HG02981 (cell line): ENCODE results near the gene CCNF.
A peak's percentile ranks its signal among the peaks of the same experiment; 100 is the strongest.
"Not testable (repeated sequence)": the region's sequence is repeated elsewhere in the genome, so short reads cannot be mapped to it uniquely, and the experiment has no call there.

Experiments used
- ATAC-seq: cut with Tn5 transposase; IDR thresholded peaks from one replicate; pipeline ENCODE4 v1.9.1; 2021; ENCODE audit warnings: mild to moderate bottlenecking, moderate library complexity; ENCODE audit not compliant: unreplicated experiment

The CCNF gene

GRCh38 chr16:2471016-2471652 is 41.9 kb downstream of the CCNF start, which contains the start of gene NTN3:
NTN3 (plus strand) TSS chr16:2471297; CDS start chr16:2471702, 405 bp downstream.
- ATAC-seq, result no peak

- no peak for ATAC-seq
Observed at GRCh38 chr16:2471653-2472487, 42.6 kb downstream of the CCNF start.

GRCh38 chr16:2472488-2472864 is 43.2 kb downstream of the CCNF start:
- no peak for ATAC-seq

- no peak for ATAC-seq
Observed at GRCh38 chr16:2472885-2473445, 43.7 kb downstream of the CCNF start.

GRCh38 chr16:2473446-2473926 is 44.2 kb downstream of the CCNF start:
- no peak for ATAC-seq

- ATAC-seq, result peak; percentile 9
Observed at GRCh38 chr16:2473999-2474876, 45.0 kb downstream of the CCNF start.

- peak; percentile 44 for ATAC-seq
Observed at GRCh38 chr16:2474877-2475412, 45.7 kb downstream of the CCNF start, which contains the start of gene TBC1D24. TBC1D24 (plus strand) TSS chr16:2475127; CDS start chr16:2496149, 21,022 bp downstream.

- peak; percentile 17 for ATAC-seq
Observed at GRCh38 chr16:2475413-2476344, 46.4 kb downstream of the CCNF start.

GRCh38 chr16:2476345-2476720 is 47.1 kb downstream of the CCNF start:
- no peak for ATAC-seq

- ATAC-seq, result no peak
Observed at GRCh38 chr16:2476741-2477140, 47.5 kb downstream of the CCNF start.

- no peak for ATAC-seq
Observed at GRCh38 chr16:2477327-2477726, 48.1 kb downstream of the CCNF start.

- ATAC-seq, result no peak
Observed at GRCh38 chr16:2478279-2478678, 49.0 kb downstream of the CCNF start.

GRCh38 chr16:2479996-2480395 is 50.7 kb downstream of the CCNF start:
- ATAC-seq, result not testable (repeated sequence)

- ATAC-seq, result no peak
Observed at GRCh38 chr16:2480948-2481347, 51.7 kb downstream of the CCNF start.

- no peak for ATAC-seq
Observed at GRCh38 chr16:2481676-2482075, 52.4 kb downstream of the CCNF start.

GRCh38 chr16:2482249-2482648 is 53.0 kb downstream of the CCNF start:
- ATAC-seq, result no peak

GRCh38 chr16:2482708-2483534 is 53.7 kb downstream of the CCNF start:
- ATAC-seq, result no peak
